Muscle layer of duodenum (tissue), 2 donors: ENCODE data around the gene ACACA.

Experiments
- H3K27ac ChIP-seq: one replicate; pipeline ENCODE4 v1.7.0; 2013; ENCODE audit warnings: mild to moderate bottlenecking, low read length
- H3K27me3 ChIP-seq: one replicate; pipeline ENCODE4 v1.7.0; 2013; ENCODE audit warnings: low read depth, mild to moderate bottlenecking, control low read depth, low read length
- H3K36me3 ChIP-seq, 2 donors: one replicate each; pipeline ENCODE4 v1.7.0; 2013; ENCODE audit warnings: low read length in 2 of 2, control low read depth in 1 of 2, mild to moderate bottlenecking in 1 of 2; ENCODE audit not compliant: insufficient read depth in 2 of 2, control insufficient read depth in 1 of 2
- H3K4me1 ChIP-seq, 2 donors: one replicate each; pipeline ENCODE4 v1.7.0; 2013; ENCODE audit warnings: low read length in 2 of 2, mild to moderate bottlenecking in 2 of 2, control low read depth in 1 of 2, moderate library complexity in 1 of 2; ENCODE audit not compliant: insufficient read depth in 2 of 2, control insufficient read depth in 1 of 2
- H3K4me3 ChIP-seq, 2 donors: one replicate each; pipeline ENCODE4 v1.7.0; 2013; ENCODE audit warnings: low read length in 2 of 2, low read depth in 1 of 2, mild to moderate bottlenecking in 1 of 2
- H3K9me3 ChIP-seq, 2 donors: one replicate each; pipeline ENCODE4 v1.7.0; 2013; ENCODE audit warnings: low read length in 2 of 2, control low read depth in 1 of 2, mild to moderate bottlenecking in 1 of 2; ENCODE audit not compliant: control insufficient read depth in 1 of 2
- donor health status: healthy.

Gene ACACA

DNA sequence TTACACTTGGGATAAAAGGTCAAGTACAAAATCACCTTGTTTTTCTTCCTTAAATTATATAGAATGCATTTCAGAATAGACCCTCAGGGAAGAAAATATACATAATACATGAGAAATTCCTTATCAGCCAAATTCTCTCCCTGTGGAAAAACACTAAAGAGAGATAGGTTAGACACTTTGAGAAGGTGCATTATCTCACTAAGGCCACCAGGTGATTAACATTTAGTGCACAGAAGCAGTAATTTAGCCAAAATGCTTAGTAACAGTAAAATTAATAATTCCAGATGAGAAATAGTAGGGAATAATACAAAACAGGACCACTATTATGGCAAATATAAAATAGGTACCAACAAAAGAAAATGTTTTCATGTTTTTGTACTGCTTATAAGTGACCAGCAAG lies 216.1 kb downstream of the ACACA start:
- Histone ChIP-seq H3K9me3 (no peaks in the 10 kb centered on the region), H3K36me3 (peaks cover 36 to 45% of the 10 kb centered on the region in 2 donors), H3K4me3 (no peak overlapping the region)

DNA sequence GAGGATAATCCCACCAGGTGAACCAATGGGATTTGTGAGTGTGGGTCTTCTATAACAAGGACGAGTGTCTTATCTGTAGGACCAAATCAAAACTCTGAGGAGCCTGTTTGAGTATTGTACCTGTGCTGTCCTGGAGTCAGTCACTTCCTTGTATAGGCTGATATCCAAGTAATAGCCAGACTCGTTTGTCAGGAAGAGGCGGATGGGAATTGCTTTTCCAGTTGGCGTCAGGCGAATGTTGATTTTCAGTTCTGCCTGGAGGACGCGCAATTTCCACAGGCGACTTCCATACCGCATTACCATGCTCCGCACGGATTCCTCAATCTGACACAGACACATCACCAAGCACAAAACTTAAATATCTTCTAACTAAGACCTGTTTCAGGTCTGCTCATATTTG lies 218.5 kb downstream of the ACACA start:
- no peaks in the 10 kb centered on the region for H3K9me3 ChIP-seq
- no peaks in the 10 kb centered on the region for H3K4me1 ChIP-seq
- no peak overlapping the region for H3K4me3 ChIP-seq
- peaks cover 36 to 38% of the 10 kb centered on the region in 2 donors for H3K36me3 ChIP-seq
- no peaks in the 10 kb centered on the region for H3K27me3 ChIP-seq
- H3K27ac ChIP-seq, result no peak overlapping the region

More for the DNA sequence above, 216.1 kb downstream of the ACACA start:
- Histone ChIP-seq H3K27ac (no peak overlapping the region), H3K27me3 (no peaks in the 10 kb centered on the region), H3K4me1 (no peaks in the 10 kb centered on the region)

- Histone ChIP-seq H3K27me3 (no peaks in the 10 kb centered on the region), H3K4me1 (no peaks in the 10 kb centered on the region), H3K27ac (no peak overlapping the region), H3K36me3 (peaks cover 35 to 36% of the 10 kb centered on the region in 2 donors), H3K9me3 (no peaks in the 10 kb centered on the region), H3K4me3 (no peak overlapping the region)
Observed at GRCh38 chr17:37187262-37187661, 219.4 kb downstream of the ACACA start.

DNA sequence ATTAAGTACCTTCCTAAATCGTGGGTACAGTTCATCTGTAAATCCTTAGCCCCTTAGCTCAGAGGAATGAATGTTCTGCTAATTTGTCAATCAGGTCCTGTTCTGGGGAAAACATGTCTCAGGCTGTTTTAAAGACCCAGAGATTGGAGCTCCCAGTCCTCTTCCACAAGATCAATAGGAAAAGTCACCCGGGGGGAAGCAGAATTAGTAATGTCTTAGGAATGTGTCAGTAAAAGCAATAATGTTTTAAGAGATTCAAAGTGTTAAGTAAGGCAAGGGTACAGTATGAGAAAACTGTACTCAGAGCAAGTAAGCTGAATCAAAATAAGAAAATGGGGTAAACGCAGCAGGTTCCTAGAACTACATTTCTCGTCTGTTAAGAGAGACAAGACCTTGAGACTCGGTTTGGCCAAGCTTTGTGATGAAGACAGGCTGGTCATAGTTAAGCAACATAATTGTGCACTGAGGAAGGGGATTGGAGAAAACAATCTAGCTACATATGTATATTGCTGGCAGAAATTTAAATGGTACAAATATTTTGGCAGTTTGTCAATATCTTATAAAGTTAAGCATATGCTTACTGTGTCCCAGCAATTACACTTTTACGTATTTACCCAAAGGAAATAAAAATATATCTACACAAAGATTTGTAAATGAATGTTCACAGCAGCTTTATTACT lies 223.7 kb downstream of the ACACA start:
- H3K27me3 ChIP-seq, result no peaks in the 10 kb centered on the region
- no peaks in the 10 kb centered on the region for H3K4me1 ChIP-seq
- H3K36me3 ChIP-seq, result peaks cover 19 to 28% of the 10 kb centered on the region in 2 donors
- no peaks in the 10 kb centered on the region for H3K9me3 ChIP-seq
- no peak overlapping the region for H3K4me3 ChIP-seq
- H3K27ac ChIP-seq, result no peak overlapping the region

DNA sequence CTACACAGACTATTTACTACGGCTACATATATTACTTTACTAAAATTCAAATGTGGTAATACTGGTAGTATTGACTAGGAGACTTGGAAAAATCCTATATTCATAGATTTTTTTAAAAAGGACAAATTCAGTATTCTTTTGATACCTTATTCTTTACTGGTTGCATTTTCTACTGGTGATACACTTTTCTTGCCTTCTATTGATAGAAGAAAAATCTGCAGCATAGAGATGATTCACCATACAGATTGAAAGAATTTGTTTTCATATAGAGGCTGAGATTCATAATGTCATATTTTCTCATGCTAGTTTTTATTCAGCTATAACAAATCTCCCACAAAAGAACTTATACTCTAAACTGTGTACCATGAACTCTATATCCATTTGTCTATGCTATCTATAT lies 226.3 kb downstream of the ACACA start:
- H3K36me3 ChIP-seq, result peaks cover 17 to 31% of the 10 kb centered on the region in 2 donors
- H3K4me3 ChIP-seq, result no peak overlapping the region
- no peak overlapping the region for H3K27ac ChIP-seq
- no peaks in the 10 kb centered on the region for H3K9me3 ChIP-seq
- no peaks in the 10 kb centered on the region for H3K4me1 ChIP-seq
- no peaks in the 10 kb centered on the region for H3K27me3 ChIP-seq

DNA sequence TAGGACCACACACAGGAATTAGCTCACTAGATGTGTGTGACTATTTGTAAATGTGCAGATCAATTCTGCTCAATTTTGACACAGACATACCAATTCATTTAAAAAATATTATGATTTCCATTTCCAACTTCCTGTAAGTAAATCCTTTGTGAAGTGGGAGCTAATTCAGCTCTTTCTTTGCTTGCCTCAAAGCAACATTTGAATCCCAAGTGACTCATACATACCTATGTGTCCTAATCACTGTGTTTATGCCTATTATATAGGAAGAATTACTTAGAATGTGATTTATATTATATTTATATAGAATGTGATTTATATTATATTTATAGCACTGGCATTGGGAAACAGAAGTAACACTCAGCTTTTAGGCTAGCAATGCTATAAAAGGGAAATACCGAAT lies 226.7 kb downstream of the ACACA start:
- Histone ChIP-seq H3K4me3 (no peak overlapping the region), H3K27ac (no peak overlapping the region), H3K27me3 (no peaks in the 10 kb centered on the region), H3K9me3 (no peaks in the 10 kb centered on the region), H3K36me3 (peaks cover 17 to 31% of the 10 kb centered on the region in 2 donors), H3K4me1 (no peaks in the 10 kb centered on the region)

DNA sequence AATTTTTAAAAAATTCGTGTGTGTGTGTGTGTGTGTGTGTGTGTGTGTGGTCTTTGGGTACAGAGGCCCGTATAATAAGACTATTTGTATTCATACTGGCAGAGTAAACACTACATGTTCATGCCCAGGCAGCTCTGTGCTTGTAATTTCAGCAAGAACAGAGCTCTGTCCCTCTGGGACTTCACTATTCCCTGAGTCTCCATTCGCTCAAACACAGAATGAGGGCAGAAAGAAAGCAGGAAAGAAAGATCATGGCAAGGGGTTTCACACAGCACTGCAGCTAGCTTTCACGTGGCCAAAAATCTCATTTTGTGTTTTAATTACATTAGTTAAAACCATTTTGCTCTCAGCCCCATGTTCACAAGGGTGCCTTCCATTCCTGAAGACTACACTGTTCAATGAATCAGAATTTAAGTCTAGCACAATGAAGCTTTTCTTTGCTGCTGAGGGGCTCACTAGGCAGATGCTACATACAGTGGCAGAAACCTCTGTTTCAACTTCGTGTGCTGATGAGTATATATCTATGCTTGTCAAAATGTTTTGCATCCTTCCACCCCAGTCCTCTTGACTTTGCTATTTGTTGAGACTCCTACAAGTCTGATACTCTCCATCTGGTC lies 229.3 kb downstream of the ACACA start:
- no peak overlapping the region for H3K27ac ChIP-seq
- no peaks in the 10 kb centered on the region for H3K27me3 ChIP-seq
- no peaks in the 10 kb centered on the region for H3K4me1 ChIP-seq
- peaks cover 17 to 31% of the 10 kb centered on the region in 2 donors for H3K36me3 ChIP-seq
- H3K4me3 ChIP-seq, result no peak overlapping the region
- no peaks in the 10 kb centered on the region for H3K9me3 ChIP-seq

GRCh38 chr17:37176723-37177122 lies 229.9 kb downstream of the ACACA start:
- Histone ChIP-seq H3K27me3 (no peaks in the 10 kb centered on the region), H3K9me3 (no peaks in the 10 kb centered on the region), H3K27ac (no peak overlapping the region), H3K4me1 (no peaks in the 10 kb centered on the region), H3K4me3 (no peak overlapping the region), H3K36me3 (peaks cover 17 to 31% of the 10 kb centered on the region in 2 donors)

GRCh38 chr17:37174205-37174604 lies 232.4 kb downstream of the ACACA start:
- Histone ChIP-seq H3K9me3 (no peaks in the 10 kb centered on the region), H3K36me3 (peaks cover 12 to 21% of the 10 kb centered on the region in 2 donors), H3K4me3 (no peak overlapping the region), H3K4me1 (no peaks in the 10 kb centered on the region), H3K27ac (no peak overlapping the region), H3K27me3 (no peaks in the 10 kb centered on the region)

DNA sequence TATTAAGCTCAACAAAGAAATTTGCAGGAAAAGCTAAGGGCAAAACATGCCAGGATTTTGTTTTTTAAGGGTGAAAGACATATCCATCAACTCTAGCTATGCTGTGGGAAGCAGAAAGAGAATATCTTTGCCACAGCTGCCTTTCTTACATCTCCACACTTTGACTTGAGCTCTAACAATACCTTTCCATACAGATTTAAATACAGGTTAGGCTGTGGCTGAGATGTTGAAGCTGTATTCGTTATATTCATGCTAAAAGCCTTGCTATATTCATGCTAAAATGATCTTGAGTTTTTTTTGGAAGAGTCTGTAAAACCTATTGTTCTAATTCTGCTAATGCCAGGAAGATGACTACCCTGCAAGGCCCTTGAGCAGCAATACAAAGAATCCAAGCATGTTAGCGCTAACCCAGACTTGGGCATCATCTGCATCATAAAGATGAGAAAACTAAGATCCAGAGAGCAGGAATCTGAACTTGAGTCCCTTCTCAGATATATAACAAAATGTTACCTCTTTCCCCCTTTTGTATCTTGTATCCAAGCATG lies 235.7 kb downstream of the ACACA start:
- peaks cover 0 to 8% of the 10 kb centered on the region in 2 donors for H3K36me3 ChIP-seq
- no peaks in the 10 kb centered on the region for H3K27me3 ChIP-seq
- H3K4me3 ChIP-seq, result no peak overlapping the region
- H3K27ac ChIP-seq, result no peak overlapping the region
- H3K9me3 ChIP-seq, result no peaks in the 10 kb centered on the region
- no peaks in the 10 kb centered on the region for H3K4me1 ChIP-seq

GRCh38 chr17:37168731-37169353 lies 237.8 kb downstream of the ACACA start:
- Histone ChIP-seq H3K4me3 (no peak overlapping the region), H3K9me3 (no peaks in the 10 kb centered on the region), H3K27ac (no peak overlapping the region)

More at GRCh38 chr17:37168731-37169353, 237.8 kb downstream of the ACACA start:
- peaks cover 0 to 4% of the 10 kb centered on the region in 2 donors for H3K36me3 ChIP-seq
- no peaks in the 10 kb centered on the region for H3K4me1 ChIP-seq
- H3K27me3 ChIP-seq, result no peaks in the 10 kb centered on the region
